ENCODE measurements around the gene NEDD1. TPM values are rescaled to one million over a fixed set of nuclear protein-coding genes. Genes with fewer than 3 reads are reported as not detected.

Gene NEDD1
- total RNA-seq, 2 donors from 2014 or later: 13.1 to 13.6 TPM

GRCh38 chr12:96892104-96892503 is 15.0 kb upstream of the NEDD1 start:
- intact Hi-C loops (cut with DNase I, micrococcal nuclease): no loop called here
- no peak for ATAC-seq
- DNase-seq: no peak

GRCh38 chr12:96897421-96897820 is 9.6 kb upstream of the NEDD1 start:
- ATAC-seq: no peak
- no peak for DNase-seq
- intact Hi-C loops (cut with DNase I, micrococcal nuclease): no loop called here

- ATAC-seq: no peak
These were observed 5.9 kb upstream of the NEDD1 start for GRCh38 chr12:96901175-96901574.

GRCh38 chr12:96902076-96902475 is 5.0 kb upstream of the NEDD1 start:
- DNase-seq (no peak), ATAC-seq (no peak)
- intact Hi-C loops (cut with DNase I, micrococcal nuclease): no loop called here

More at GRCh38 chr12:96901175-96901574, 5.9 kb upstream of the NEDD1 start:
- DNase-seq: no peak
- intact Hi-C loops (cut with DNase I, micrococcal nuclease): no loop called here

- DNase-seq (no peak), ATAC-seq (no peak)
- intact Hi-C loops (cut with DNase I, micrococcal nuclease): no loop called here
These were observed 584 bp upstream of the NEDD1 start for GRCh38 chr12:96906498-96906848.

GRCh38 chr12:96907671-96908422 is 790 bp downstream of the NEDD1 start:
- peak in 1 of 2 donors; percentile 31 for DNase-seq
- intact Hi-C loops (cut with DNase I, micrococcal nuclease): no loop called here
- peak; percentile 52 for ATAC-seq

- DNase-seq (no peak), ATAC-seq (no peak)
- intact Hi-C loops (cut with DNase I, micrococcal nuclease): no loop called here
These were observed 1.3 kb downstream of the NEDD1 start for GRCh38 chr12:96908423-96908675.

- intact Hi-C loops (cut with DNase I, micrococcal nuclease): no loop called here
- no peak for DNase-seq
These were observed 5.2 kb downstream of the NEDD1 start for GRCh38 chr12:96912261-96912660.

GRCh38 chr12:96912943-96913342 is 5.9 kb downstream of the NEDD1 start:
- ATAC-seq (no peak), DNase-seq (no peak)
- intact Hi-C loops (cut with DNase I, micrococcal nuclease): no loop called here

More at GRCh38 chr12:96912261-96912660, 5.2 kb downstream of the NEDD1 start:
- ATAC-seq: no peak

- intact Hi-C loops (cut with DNase I, micrococcal nuclease): no loop called here
- ATAC-seq: no peak
- no peak for DNase-seq
These were observed 12.6 kb downstream of the NEDD1 start for GRCh38 chr12:96919510-96920210.

- ATAC-seq (no peak), DNase-seq (no peak)
- intact Hi-C loops (cut with DNase I, micrococcal nuclease): no loop called here
These were observed 41.7 kb downstream of the NEDD1 start for GRCh38 chr12:96948782-96949181.

- intact Hi-C loops (cut with DNase I, micrococcal nuclease): no loop called here
- ATAC-seq: no peak
- DNase-seq: no peak
These were observed 72.5 kb downstream of the NEDD1 start for GRCh38 chr12:96979532-96979931.

- no peak for ATAC-seq
- DNase-seq: no peak
- intact Hi-C loops (cut with DNase I, micrococcal nuclease): loop anchor here in 1 of 2 donors (10.0 kb wide), 1 partner anchor 406 kb away; no protein-coding TSS in a partner anchor
These were observed 73.9 kb downstream of the NEDD1 start for GRCh38 chr12:96980991-96981414.

GRCh38 chr12:96981911-96982310 is 74.9 kb downstream of the NEDD1 start:
- intact Hi-C loops (cut with DNase I, micrococcal nuclease): loop anchor here in 1 of 2 donors (10.0 kb wide), 1 partner anchor 407 kb away; no protein-coding TSS in a partner anchor
- ATAC-seq (no peak), DNase-seq (no peak)

- intact Hi-C loops (cut with DNase I, micrococcal nuclease): loop anchor here in 1 of 2 donors (10.0 kb wide), 1 partner anchor 408 kb away; no protein-coding TSS in a partner anchor
These were observed 75.6 kb downstream of the NEDD1 start for GRCh38 chr12:96982671-96983070.

GRCh38 chr12:96985515-96986362 is 78.7 kb downstream of the NEDD1 start:
- ATAC-seq: peak; percentile 76
- intact Hi-C loops (cut with DNase I, micrococcal nuclease): loop anchor here in 1 of 2 donors (10.0 kb wide), 1 partner anchor 411 kb away; no protein-coding TSS in a partner anchor
- DNase-seq: peak in 1 of 2 donors; percentile 15

More at GRCh38 chr12:96982671-96983070, 75.6 kb downstream of the NEDD1 start:
- no peak for DNase-seq
- no peak for ATAC-seq

- ATAC-seq (no peak), DNase-seq (no peak)
- intact Hi-C loops (cut with DNase I, micrococcal nuclease): loop anchor here in 1 of 2 donors (10.0 kb wide), 1 partner anchor 412 kb away; no protein-coding TSS in a partner anchor
These were observed 79.9 kb downstream of the NEDD1 start for GRCh38 chr12:96986883-96987523.

- ATAC-seq (no peak), DNase-seq (no peak)
- intact Hi-C loops (cut with DNase I, micrococcal nuclease): loop anchor here in 1 of 2 donors (10.0 kb wide), 1 partner anchor 414 kb away; no protein-coding TSS in a partner anchor
These were observed 81.9 kb downstream of the NEDD1 start for GRCh38 chr12:96988919-96989318.

- intact Hi-C loops (cut with DNase I, micrococcal nuclease): loop anchor here in 1 of 2 donors (10.0 kb wide), 1 partner anchor 415 kb away; no protein-coding TSS in a partner anchor
- DNase-seq (no peak), ATAC-seq (no peak)
These were observed 82.9 kb downstream of the NEDD1 start for GRCh38 chr12:96989916-96990315.

Data from left colon (tissue), 2 donors.